ENCODE measurements around the gene ZNF483. TPM values are rescaled to one million over a fixed set of nuclear protein-coding genes. Genes with fewer than 3 reads are reported as not detected.

ZNF483 gene
- total RNA-seq (10 to 100 TPM; 21.1 to 55.5 (median 34.5) TPM), polyA plus RNA-seq (1 to 10 TPM; 3.2 to 5.0 TPM)
- long read RNA-seq, donor 1, transcript ZNF483-203 (6 exons, 2,433 nt): major isoform, 7 of 51 reads
- long read RNA-seq, donor 1, partial matches to known transcripts: 4 of 51 reads
- long read RNA-seq, donor 1, other reads (novel, unspliced or antisense): 31 of 51 reads
- long read RNA-seq, donor 2, partial matches to known transcripts: 21 of 26 reads
- long read RNA-seq, donor 2, other reads (novel, unspliced or antisense): 0 of 26 reads
- long read RNA-seq, donor 3, partial matches to known transcripts: 0 of 15 reads
- long read RNA-seq, donor 3, other reads (novel, unspliced or antisense): 14 of 15 reads

DNA sequence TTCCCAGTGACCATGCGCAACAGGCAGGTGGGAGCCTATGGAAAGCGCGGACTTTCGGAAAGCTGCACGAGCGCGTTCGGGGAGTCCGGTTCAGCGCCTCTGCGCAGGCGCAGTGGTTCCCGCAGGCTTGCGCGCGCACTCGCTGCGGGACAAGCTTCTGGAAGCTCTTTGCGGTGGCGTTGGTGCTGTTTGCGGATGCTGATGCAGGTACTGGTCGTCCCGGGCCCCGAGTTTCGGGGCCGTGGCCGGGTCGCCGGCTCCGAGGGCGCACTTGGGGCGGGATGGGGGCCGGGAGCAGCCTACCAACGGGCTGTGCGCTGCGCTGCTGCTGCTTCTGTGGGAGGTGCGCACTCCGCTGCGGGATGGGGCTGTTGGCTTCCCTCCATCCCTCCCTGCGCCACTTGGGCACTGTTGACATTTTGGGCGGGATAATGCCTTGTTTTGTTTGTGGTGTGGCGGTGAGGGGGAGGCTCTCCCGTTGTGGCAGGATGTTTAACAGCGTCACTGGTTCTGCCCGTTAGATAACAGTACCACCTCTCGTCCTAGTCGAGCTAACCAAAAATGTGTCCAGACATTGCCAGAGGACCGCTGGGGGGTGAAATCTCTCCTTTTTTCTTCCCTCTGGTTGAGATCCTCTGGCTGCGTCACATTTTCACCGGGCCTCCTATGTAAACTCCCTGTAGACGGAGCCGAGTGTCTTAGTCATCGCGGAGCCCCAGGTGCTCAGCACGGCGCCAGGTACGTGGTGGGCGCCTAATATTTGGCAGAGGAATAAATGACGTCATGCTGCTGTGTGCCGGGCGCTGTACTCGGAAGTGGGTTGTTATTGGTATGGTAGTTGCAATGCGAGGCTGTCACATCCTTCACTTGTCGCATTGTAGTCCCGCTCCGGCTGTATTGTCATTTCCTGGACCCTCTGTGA is at the start of gene ZNF483:
Gene ZNF483, plus strand, starts transcription at position 124 of the 922 bp plus-strand sequence. CDS start 2,217 bp downstream, outside the sequence.
- WGBS, 3 donors: 0 to 1% (median 0%) methylated on average over 62 to 66 of the region's 66 CpGs
- TF ChIP-seq POLR2A (IDR thresholded peaks at IDR 0.05) (peak; percentile 30), EP300 (IDR thresholded peaks at IDR 0.05) (no peak)
- TF ChIP-seq, protein P1, sequence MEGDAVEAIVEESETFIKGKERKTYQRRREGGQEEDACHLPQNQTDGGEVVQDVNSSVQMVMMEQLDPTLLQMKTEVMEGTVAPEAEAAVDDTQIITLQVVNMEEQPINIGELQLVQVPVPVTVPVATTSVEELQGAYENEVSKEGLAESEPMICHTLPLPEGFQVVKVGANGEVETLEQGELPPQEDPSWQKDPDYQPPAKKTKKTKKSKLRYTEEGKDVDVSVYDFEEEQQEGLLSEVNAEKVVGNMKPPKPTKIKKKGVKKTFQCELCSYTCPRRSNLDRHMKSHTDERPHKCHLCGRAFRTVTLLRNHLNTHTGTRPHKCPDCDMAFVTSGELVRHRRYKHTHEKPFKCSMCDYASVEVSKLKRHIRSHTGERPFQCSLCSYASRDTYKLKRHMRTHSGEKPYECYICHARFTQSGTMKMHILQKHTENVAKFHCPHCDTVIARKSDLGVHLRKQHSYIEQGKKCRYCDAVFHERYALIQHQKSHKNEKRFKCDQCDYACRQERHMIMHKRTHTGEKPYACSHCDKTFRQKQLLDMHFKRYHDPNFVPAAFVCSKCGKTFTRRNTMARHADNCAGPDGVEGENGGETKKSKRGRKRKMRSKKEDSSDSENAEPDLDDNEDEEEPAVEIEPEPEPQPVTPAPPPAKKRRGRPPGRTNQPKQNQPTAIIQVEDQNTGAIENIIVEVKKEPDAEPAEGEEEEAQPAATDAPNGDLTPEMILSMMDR (IDR thresholded peaks at IDR 0.05): no peak
- Histone ChIP-seq H3K27ac (peak within 1 kb of the TSS; percentile 47 to 88), H3K4me3 (peak within 1 kb of the TSS; percentile 72), H3K4me1 (ENCODE audit: insufficient read depth) (no peaks in the 10 kb centered on the region), H3K27me3 (no peaks in the 10 kb centered on the region), H3K9me3 (no peaks in the 10 kb centered on the region), H3K36me3 (no peaks in the 10 kb centered on the region)
- peak; percentile 79 to 90 (median 86) for DNase-seq
- intact Hi-C loops (cut with DNase I): no loop called here

DNA sequence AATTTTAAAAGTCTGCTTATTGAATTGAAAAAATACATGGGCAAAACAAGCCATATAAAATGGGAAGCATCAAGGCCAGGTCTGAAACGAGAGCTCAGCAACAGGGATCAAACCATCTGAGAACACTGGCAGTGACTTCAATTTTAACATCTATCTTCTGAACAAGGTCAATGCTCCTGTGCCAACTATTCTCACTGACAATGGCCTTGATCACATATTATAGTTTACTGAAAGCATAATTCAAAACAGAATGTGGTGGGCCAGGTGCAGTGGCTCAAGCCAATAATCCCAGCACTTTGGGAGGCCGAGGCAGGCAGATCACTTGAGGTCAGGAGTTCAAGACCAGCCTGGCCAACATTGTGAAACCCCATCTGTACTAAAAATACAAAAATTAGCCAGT is 49.8 kb upstream of the ZNF483 start:
- TF ChIP-seq POLR2A (IDR thresholded peaks at IDR 0.05) (no peak), EP300 (IDR thresholded peaks at IDR 0.05) (no peak)
- TF ChIP-seq, protein P1 (IDR thresholded peaks at IDR 0.05): no peak
- H3K4me1 ChIP-seq (ENCODE audit: insufficient read depth): peaks cover 8% of the 10 kb centered on the region
- intact Hi-C loops (cut with DNase I): no loop called here
- H3K36me3 ChIP-seq: no peaks in the 10 kb centered on the region
- 22 to 45% (median 31%) methylated on average over 2 of the region's 2 CpGs for WGBS, 3 donors
- no peaks in the 10 kb centered on the region for H3K9me3 ChIP-seq
- H3K27ac ChIP-seq: no peak overlapping the region
- H3K27me3 ChIP-seq: no peaks in the 10 kb centered on the region
- DNase-seq: no peak
- H3K4me3 ChIP-seq: no peak overlapping the region

DNA sequence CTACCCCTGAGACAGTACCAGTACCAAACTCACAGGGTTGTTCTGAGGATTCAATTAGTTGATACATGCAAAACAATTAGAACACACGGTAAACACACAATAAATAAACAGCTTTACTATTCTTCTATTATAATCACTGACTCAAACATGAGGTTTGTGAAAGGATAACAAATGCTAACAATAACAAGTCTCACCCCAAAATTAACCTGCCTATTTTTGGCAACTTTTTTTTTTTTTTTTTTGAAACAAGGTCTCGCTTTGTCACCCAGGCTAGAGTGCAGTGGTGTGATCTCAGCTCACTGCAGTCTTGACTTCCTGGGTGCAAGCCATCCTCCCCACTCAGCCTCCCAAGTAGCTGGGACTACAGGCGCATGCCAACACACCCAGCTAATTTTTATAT is 47.3 kb upstream of the ZNF483 start:
- no peak for DNase-seq
- intact Hi-C loops (cut with DNase I): no loop called here
- Histone ChIP-seq H3K27ac (no peak overlapping the region), H3K4me3 (no peak overlapping the region), H3K4me1 (ENCODE audit: insufficient read depth) (peaks cover 11% of the 10 kb centered on the region), H3K9me3 (no peaks in the 10 kb centered on the region), H3K36me3 (no peaks in the 10 kb centered on the region), H3K27me3 (no peaks in the 10 kb centered on the region)
- TF ChIP-seq, protein P1 (IDR thresholded peaks at IDR 0.05): no peak
- TF ChIP-seq POLR2A (IDR thresholded peaks at IDR 0.05): no peak
- TF ChIP-seq EP300 (IDR thresholded peaks at IDR 0.05): no peak
- WGBS, 3 donors: 88 to 96% (median 93%) methylated on average over 3 of the region's 3 CpGs

DNA sequence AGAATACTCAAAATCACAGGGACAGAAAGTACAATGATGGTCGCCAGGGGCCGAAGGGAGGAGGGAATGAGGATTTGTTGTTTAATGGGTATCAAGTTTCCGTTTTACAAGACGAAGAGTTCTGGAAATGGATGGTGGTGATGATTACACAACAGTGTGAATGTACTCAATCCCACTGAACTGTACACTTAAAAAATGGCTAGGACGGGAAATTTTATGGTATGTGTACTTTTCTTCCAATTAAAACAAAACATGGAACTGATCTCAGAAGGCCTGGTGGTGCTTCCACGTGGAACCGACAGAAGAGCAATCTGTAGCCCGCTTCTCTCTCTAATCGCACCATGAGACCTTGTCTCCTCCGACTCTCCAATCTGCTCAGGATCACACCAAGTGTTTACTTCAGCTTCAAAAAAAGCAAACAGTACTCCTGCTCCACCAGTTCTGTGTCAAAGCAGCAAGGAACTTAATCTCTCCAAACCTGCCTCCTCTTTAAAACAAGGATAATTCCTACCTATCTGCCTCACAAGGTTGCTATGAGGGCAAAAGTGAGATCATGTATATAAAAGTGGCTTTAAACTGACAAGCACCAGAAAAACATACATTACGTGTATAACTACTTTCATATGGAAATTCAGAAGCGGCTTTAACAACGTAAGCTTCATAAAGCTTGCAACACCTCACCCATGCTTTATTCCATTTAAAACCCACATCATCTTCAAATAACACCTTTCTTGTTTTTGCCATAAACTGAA is 42.9 kb upstream of the ZNF483 start:
- Histone ChIP-seq H3K27me3 (no peaks in the 10 kb centered on the region), H3K27ac (peak overlapping the region in 1 of 2 donors; percentile 96), H3K4me1 (ENCODE audit: insufficient read depth) (peaks cover 10% of the 10 kb centered on the region), H3K9me3 (no peaks in the 10 kb centered on the region), H3K4me3 (peak overlapping the region; percentile 89), H3K36me3 (no peaks in the 10 kb centered on the region)
- intact Hi-C loops (cut with DNase I): no loop called here
- 31 to 36% (median 33%) methylated on average over 13 of the region's 13 CpGs for WGBS, 3 donors
- DNase-seq: no peak
- TF ChIP-seq, protein P1 (IDR thresholded peaks at IDR 0.05): no peak
- TF ChIP-seq POLR2A (IDR thresholded peaks at IDR 0.05) (no peak), EP300 (IDR thresholded peaks at IDR 0.05) (no peak)

Data from ovary (tissue), 10 donors.